ENCODE results near the gene IFNAR2.

- no peak for TF ChIP-seq CTCF (IDR thresholded peaks at IDR 0.05)
- no peak for TF ChIP-seq POLR2A (IDR thresholded peaks at IDR 0.05)
Measured at GRCh38 chr21:33268737-33269441, 39.2 kb downstream of the IFNAR2 start.
